HG03280 (cell line): ENCODE results near the gene PTPN18.
"Not testable (repeated sequence)": the region's sequence is repeated elsewhere in the genome, so short reads cannot be mapped to it uniquely, and the experiment has no call there.

ENCODE experiments used
- ATAC-seq: cut with Tn5 transposase; IDR thresholded peaks from one replicate; pipeline ENCODE4 v1.9.1; 2021; ENCODE audit warnings: mild to moderate bottlenecking, moderate library complexity; ENCODE audit not compliant: unreplicated experiment

Gene PTPN18

DNA sequence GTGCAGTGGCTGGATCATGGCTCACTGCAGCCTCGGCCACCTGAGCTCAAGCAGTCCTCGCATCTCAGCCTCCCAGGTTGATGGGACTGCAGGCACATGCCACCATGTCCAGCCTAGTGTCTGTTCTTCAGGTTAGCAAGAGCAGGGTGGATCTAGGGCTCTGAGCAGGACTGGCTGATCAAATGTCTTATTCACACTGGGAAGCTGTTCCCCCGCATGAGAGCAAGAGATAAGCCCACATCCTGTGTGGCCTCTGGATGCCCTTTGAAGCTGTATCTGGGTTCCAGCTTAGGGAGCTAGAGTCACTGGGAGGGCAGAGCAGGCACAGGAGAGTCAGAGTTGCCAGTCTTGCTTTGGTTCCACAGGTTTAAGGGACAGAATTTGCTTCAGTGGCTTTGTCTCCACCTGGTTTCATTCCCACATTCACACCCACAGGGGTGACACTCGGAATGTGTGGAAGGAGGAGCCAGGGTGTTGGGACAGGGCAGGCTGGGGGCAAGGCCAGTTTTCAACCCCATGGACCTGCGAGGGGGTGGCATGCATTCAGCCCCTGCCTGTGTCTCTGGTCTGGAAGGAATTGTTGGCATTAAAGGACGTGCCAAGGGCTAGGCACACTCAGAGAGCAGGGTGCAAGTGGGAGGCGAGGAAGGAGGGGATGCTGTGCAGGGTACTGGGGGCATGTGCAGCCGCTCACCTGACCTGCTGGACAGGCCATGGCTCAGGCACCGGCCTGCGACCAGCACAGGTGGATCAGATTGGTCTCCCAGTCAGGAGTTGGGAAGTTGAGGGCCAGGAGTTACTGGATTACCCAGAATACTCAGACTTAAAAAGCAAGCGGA, 24.5 kb downstream of the PTPN18 start:
- no peak for ATAC-seq

DNA sequence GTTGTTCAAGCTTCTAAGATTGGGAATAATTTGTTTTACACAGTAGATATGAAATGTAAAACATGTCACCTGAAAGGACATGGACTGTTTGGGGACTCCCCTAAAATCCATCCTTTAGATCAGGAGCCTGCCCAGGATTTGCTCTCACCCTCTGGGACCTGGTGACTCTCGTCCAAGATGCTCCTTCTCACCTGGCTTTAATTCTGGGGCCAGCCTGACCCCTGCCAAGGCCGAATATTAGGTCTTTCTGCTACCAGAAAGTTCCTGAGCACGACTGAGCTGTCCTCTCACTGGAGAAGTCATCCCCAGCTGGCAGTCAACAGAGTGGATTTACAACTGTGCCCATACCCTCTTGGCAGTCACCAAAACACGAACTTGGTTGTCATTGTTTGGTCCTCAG, 25.3 kb downstream of the PTPN18 start:
- ATAC-seq = no peak

DNA sequence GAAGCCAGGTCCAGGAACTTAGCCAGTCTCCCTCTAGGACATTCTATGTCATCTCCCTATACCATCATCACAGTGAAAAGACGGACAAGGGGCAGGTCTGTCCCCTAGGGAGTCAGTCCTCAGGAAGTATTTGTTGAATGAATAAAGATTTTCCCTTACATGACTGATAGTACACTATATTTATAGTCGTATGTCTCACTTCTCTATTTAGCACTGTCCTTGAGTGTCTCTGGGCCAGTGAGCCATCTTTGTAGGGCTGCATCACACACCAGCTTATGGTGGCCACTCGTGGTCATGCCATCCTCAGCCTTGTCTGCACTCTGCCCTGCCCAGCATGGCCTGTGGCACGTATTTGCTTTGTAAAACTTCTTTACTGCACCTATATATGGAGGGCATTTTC, 25.8 kb downstream of the PTPN18 start:
- ATAC-seq = no peak

DNA sequence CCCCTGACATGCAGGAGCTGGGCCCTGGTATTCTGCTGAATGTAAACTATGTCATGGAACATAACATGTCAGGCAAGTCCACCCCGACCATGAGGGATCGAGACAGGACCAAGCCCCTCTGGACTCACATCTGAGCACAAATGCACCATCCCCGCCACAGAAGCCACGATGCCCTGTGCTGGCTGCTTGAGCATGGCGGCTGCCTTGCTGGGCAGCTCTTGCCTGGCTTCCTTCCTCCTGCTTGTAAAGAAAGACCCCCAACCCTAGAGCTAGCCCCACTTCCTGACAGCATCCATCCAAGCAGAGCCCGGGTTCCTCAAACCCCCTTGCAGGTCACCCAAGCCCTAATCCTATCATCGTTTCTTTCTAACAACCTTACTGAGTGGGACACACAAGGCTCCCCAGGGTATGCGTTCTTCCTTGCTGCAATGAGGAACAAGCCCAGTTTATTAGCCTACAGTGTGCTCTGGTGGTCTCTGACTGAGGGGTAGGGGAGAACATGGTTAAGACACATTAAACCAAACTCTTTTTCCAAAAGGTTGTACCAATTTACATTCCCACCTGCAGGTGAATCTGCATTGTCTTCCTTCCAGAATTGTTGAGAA, 26.6 kb downstream of the PTPN18 start:
- ATAC-seq = no peak

DNA sequence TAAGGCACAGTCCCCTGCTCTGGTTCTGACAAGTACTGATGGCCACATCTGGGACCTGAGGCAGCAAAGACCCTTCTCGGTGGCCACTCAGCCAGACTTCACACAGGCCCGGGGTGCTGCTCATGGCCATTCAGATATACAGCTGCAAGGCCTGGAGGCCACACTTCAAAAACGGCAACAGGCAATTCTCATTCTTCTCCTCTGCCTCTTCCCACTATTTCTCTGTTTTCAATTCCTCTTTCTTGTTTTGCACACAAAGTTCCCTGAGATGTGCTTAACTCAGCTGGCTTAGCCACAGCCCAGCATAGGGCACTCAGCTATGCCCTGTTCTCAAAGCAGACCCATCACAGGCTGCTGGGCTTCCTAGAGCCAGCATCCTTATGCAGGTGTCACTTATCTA, 29.9 kb downstream of the PTPN18 start:
- no peak for ATAC-seq

DNA sequence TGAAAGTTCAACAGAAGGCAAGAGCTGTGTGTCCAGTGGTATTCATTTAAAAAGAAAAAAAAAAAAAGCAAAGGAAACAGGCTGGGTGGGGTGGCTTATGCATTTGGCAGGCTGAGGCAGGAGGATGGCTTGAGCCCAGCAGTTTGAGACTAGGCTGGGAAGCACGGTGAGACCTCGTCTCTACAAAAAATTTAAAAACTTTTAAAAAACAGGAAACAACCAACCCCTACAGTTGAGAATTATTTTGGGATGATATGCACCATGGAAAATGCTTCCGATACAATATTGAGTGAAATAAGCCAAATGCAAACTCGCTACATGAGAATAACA, 31.2 kb downstream of the PTPN18 start:
- no peak for ATAC-seq

DNA sequence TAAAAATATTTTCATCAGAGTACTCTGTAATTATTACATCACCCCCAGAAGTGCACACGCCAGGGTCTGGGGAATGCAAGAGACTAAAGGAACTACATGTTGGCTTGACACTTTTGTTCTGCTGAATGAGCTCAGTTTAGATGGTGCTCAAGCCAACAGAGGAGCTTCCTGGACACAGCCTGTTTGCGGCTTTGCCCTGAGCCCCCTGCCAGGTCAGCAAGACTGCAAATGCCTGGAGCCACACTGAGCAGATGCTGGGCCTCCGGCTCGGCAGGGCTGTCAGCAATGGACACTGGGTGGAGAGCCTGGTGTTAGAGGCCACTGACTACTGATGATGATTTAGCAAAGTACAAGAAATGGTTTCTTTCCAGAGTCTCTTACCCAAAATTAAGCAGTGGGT, 31.9 kb downstream of the PTPN18 start:
- no peak for ATAC-seq

DNA sequence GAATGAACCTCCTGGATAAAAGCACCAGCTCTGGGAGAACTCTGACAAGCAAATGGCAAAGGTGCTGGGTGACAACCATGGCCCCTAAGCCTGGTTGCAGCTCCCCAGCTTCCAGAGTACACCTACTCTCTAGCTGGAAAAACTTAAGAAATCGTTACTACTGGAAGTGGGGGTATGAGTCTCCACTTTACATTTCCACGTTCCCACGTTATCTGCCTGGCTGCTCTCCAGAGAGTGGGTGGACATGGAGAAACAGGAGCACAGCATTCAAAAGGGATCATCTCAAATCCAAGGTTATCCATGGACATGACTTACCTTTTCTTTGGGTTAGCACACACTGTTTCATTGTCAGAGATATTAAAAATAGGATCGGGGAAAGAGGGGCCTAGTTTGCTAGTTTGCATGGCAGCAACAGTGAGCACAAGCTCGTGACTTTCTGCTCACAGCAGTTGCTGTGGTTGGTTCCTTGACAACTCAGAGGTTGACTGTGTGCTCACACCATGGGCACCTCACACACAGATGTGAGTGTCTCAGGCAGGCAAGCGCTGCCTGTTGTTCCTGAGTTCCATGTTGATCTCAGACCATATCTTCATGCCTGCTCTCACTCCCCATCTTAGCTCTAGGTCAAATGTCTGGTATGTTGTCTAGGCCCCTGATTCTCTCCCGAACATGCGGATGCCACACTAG, 32.5 kb downstream of the PTPN18 start:
- no peak for ATAC-seq

DNA sequence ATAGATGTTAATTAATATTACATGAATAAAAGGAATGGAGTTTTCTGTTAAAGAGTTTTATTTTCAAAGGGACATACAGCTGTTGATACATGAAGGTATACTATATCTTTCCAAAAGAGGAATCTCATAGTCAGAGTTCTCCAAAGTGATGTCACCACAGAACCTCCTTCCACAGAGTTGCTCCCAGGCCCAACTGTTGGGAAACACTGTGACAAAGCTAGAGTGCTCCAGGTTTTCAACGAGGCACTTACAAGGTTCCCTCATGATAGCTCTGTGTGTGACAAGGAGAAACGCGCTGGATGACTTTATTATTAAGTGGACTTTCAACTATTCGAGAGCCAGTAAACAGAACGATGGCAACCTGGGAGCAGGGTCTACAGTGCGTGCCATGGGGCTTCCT, 33.5 kb downstream of the PTPN18 start:
- no peak for ATAC-seq

DNA sequence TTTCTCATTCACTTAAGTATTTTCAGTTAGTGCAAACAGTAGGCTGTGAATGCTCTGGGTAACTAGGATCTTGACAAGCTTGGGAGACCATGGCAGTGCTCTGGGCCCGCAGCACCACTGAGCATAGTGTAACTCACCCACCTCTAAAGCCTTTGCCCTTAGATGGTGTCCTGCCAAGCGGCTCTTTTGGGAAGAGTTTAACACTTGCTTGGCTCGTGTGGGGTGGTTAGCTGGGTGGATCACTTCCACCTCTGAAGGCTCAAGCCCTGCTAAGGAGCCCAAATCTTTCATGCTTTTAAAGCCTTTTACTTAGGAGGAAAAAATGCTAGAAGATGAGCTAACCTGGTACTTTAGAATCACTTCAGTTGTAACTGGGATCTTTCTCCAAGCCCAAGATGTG, 33.9 kb downstream of the PTPN18 start:
- no peak for ATAC-seq

DNA sequence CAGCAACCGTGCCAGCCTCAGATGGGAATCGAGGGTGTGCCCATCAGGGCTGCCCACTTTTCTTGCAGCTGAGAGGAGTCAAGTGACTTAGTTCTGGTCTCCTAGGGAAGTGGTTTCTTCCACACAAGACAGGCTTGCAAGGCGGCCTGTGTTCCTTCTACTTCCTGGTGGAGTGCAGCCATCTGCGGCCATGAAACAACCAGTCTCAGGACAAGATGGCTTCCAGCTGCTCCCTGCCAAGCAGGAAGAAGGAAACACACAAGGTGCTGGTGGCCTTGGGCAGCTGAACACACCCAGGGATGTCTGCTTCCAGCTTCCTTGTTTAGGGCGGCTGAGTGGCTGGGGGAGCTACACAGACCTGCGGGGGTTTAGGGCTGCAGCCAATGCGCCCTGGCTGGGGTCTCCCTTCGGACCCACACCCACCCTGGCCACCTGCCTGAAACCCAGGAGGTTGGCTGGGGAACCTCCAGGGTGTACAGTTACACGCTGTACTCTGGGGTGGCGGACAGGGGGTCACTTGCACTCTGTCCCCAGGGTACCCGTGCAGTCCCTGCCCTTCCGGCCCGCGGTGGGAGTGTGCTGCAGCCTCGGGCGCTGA, 34.7 kb downstream of the PTPN18 start:
- ATAC-seq = peak; percentile 20

DNA sequence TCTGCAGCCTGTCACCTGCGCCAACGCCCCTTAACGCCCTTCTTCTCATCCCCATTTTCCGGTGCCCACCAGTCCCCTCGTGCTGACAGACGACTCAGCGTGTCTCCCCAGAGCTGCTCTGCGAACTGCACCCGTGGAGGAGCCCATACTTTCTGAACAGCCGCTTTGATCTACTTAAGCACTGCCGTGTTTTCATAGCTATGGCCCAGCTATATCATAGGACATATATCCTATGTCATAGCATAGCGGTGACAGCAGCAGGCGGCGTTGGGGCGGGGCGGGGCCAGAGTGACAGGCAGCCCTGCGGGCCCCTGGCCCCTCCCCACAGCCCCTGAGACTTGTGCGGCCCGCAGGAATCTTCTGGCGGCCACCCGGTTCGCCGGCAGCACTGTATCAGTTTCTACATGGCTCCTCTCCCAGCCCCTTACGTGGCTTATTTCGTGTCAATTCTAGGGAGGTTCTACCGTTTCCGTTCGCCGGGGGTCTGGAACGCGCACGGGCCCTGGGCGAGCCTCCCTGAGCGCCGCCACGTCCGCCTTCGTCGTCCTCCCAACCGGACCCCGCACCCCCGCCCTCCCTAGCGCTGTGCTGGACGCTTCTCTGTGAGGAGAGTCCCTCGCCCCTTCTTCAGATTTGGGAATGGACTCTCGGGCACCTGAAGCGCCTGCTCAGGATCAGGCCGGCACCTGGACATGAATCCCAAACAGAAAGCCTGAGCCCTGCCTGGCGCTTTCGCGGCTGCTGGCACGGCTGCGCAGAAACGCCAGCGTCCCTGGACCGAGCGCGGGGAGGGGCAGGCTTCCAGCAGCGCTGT, 35.4 kb downstream of the PTPN18 start:
- peak; percentile 97 for ATAC-seq

DNA sequence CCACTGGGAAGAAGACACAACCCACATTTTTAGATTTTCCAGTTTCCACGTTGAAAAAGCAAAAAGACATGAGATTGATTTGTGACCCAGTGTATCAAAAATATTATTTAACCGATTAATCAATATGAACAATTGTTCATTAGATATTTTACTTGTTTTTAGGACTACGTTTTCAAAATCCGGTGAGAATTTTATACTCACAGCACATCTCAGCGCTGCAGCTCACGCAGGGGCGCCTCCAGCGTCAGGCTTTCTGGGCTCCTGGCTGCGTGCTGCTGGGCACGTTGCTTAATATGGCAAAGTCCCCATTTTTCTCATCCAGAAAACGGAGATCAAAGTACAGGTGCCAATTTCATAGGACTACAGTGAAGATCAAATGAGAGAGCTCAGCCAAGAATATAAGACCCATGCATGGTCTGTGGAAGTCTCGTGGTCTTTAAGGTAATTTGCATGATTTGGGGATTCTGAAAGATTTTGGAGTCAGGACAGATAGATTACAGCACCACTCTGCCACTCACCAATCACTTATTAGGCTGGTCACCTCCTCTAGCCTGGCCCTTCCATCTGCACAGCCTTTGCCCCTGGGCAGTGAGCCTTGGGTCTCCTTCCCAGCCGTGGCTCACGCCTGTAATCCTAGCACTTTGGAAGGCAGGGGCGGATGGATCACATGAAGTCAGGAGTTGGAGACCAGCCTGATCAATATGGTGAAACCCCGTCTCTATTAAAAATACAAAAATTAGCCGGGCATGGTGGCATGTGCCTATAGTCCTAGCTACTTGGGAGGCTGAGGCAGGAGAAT, 36.2 kb downstream of the PTPN18 start:
- ATAC-seq = no peak

DNA sequence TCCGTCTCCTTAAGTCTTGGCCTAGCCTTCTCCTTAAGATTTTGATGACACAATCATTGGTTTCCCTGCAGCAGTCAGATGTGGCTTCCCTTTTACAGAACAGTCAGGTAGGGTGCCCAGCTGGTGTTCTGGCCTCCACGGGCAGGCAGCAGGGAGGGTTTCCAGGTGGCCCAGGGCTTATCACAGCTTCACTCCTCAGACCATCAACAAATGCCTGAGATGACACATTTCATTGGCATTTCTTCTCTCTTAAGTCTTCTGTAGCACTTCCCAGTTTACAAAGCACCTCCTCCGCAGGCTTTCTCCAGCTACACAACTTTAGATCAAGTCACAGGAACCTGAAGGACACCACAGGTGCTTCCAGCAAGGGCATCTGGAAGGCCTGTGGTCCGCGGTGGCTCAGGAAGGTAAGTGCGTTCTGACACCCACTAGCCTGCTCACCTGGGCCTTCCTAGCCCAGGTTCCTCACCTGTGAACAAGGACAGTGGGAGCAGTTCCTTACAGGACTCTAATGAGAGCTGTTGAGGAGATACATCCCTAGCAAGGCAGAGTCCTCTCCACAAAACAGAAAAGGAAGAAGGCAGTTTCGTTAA, 37.6 kb downstream of the PTPN18 start:
- no peak for ATAC-seq

DNA sequence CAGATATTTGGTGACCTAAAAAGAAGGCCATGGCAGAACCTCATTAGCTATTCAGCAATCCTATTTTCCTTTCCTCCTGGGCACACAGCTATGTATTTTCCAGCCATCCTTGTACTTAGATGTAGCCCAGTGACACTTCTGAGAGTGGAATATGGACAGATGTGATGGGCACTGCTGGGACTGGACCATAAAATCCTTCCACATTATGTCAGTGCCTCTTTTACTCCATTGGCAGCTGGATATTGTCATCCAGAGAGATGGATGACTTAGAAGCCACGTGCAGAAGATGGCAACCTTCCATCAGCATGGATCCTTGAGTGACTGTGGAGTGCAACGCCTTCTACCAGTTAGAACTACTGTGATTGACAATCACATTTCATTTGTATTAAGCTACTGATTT, 50.4 kb downstream of the PTPN18 start:
- ATAC-seq = not testable (repeated sequence)

DNA sequence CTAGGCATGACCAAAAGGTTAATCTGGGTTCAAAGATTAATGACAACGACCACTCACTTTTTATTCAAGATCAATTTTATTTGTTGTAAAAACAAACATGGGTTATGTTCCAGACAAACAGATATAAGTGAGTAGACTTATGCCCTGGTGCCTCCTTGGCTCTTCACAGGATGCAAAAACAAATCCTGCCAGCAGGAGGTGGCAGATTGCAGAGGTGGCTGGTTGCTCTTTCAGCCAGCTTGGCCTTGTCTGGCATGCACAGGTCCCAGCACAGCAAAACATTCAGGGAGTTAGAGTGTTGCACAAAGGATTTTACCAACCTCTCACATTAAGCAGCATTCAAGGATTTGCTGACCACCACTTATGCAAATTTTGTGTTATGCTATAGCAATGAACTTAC, 60.8 kb downstream of the PTPN18 start:
- ATAC-seq = not testable (repeated sequence)

DNA sequence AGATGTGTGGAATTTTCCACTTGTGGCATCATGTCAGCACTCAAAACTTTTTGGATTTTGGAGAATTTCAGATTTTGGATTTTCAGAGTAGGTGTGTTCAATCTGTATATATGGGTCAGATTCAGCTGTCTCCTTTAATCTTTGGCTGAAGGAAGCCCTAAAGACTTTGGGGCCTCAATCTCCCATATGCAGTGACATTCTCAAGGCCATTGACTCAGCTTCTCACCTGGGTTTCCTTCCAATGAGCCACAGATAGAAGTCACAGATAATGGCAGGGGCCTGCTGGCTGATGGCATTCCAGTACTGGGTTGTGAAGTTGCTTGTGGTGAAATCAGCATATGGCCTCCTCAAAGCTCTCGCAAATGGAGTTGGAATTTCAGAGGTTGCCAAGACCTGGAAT, 63.0 kb downstream of the PTPN18 start:
- not testable (repeated sequence) for ATAC-seq
